OCI-LY3 (cell line): Measurements from ENCODE around the gene RNASEH1.

ENCODE experiments used
- H2AFZ ChIP-seq: fragments of 200-600, 300-600 bp; shearing (Covaris generic); 2 replicates; pipeline ENCODE4 v1.6.0; 2014; ENCODE audit warnings: antibody characterized with exemption, low read depth, low read length
- H3K27ac ChIP-seq: fragments of 200-600, 300-600 bp; sonication (generic); 2 replicates; pipeline ENCODE4 v1.5.1; 2014; ENCODE audit warnings: mild to moderate bottlenecking, low read length, moderate library complexity, mixed read lengths
- H3K27me3 ChIP-seq: fragments of 200-600, 300-600 bp; sonication (generic); 2 replicates; pipeline ENCODE4 v1.6.1; 2014; ENCODE audit warnings: low read depth, low read length, mixed read lengths
- H3K36me3 ChIP-seq: fragments of 200-600, 300-600 bp; sonication (generic); replicated peaks from 2 replicates; pipeline ENCODE3; 2014; ENCODE audit warnings: low read depth, low read length, mixed read lengths
- H3K4me1 ChIP-seq: fragments of 300-600, 200-600 bp; sonication (generic); 2 replicates; pipeline ENCODE4 v1.6.1; 2014; ENCODE audit warnings: low read length, mixed read lengths
- H3K4me2 ChIP-seq: fragments of 200-600, 300-600 bp; sonication (generic); 2 replicates; pipeline ENCODE4 v1.6.1; 2014; ENCODE audit warnings: low read length, mixed read lengths
- H3K4me3 ChIP-seq: fragments of 300-600, 200-600 bp; sonication (generic); 2 replicates; pipeline ENCODE4 v1.5.1; 2014; ENCODE audit warnings: antibody characterized with exemption, mild to moderate bottlenecking, low read length, moderate library complexity
- H3K79me2 ChIP-seq: fragments of 300-600, 200-600 bp; shearing (Covaris generic); 2 replicates; pipeline ENCODE4 v1.6.1; 2014; ENCODE audit warnings: mild to moderate bottlenecking, low read length, mixed read lengths
- H3K9ac ChIP-seq: fragments of 300-600, 200-600 bp; shearing (Covaris generic); 2 replicates; pipeline ENCODE4 v1.6.0; 2014; ENCODE audit warnings: mild to moderate bottlenecking, low read length, moderate library complexity
- H3K9me3 ChIP-seq: fragments of 200-600, 300-600 bp; shearing (Covaris generic); 2 replicates; pipeline ENCODE4 v1.6.1; 2014; ENCODE audit warnings: low read length, mixed read lengths; ENCODE audit not compliant: insufficient read depth
- H4K20me1 ChIP-seq: fragments of 200-600, 300-600 bp; sonication (generic); 2 replicates; pipeline ENCODE4 v1.6.1; 2016; ENCODE audit warnings: low read length, mixed read lengths; ENCODE audit not compliant: insufficient read depth
- CTCF ChIP-seq: fragments of 200-600, 300-600 bp; sonication (generic); IDR thresholded peaks from 2 replicates; pipeline ENCODE4 v1.5.1; 2014; ENCODE audit warnings: antibody characterized with exemption, low read length, low read depth
- EZH2phosphoT487 ChIP-seq: fragments of 200-600 bp; shearing (Covaris generic); IDR thresholded peaks from 2 replicates; pipeline ENCODE4 v1.6.1; 2018; ENCODE audit warnings: antibody characterized with exemption, mixed run types, low read depth

Gene RNASEH1

GRCh38 chr2:3522961-3523421 is 35.1 kb downstream of the RNASEH1 start:
- H3K4me3 ChIP-seq: no peak overlapping the region

GRCh38 chr2:3520591-3520990 is 37.5 kb downstream of the RNASEH1 start:
- Histone ChIP-seq H3K4me3 (peak overlapping the region; percentile 82), H2AFZ (no peak overlapping the region)
- TF ChIP-seq CTCF (no peak), EZH2phosphoT487 (no peak)

More at GRCh38 chr2:3522961-3523421, 35.1 kb downstream of the RNASEH1 start:
- Histone ChIP-seq H3K4me2 (no peak overlapping the region), H3K36me3 (peaks cover 9% of the 10 kb centered on the region), H3K9ac (no peak overlapping the region), H4K20me1 (peaks cover 4% of the 10 kb centered on the region), H3K27ac (no peak overlapping the region), H3K4me1 (peaks cover 11% of the 10 kb centered on the region), H3K9me3 (no peaks in the 10 kb centered on the region), H3K79me2 (peaks cover 20% of the 10 kb centered on the region), H3K27me3 (no peaks in the 10 kb centered on the region), H2AFZ (no peak overlapping the region)
- TF ChIP-seq EZH2phosphoT487 (no peak), CTCF (no peak)

GRCh38 chr2:3519255-3520205 is 38.6 kb downstream of the RNASEH1 start, which contains the start of gene ADI1:
TSS of gene ADI1 (minus strand) at chr2:3519531. CDS start at chr2:3519487, 44 bp downstream.
- Histone ChIP-seq H3K79me2 (peaks cover 43% of the 10 kb centered on the region), H3K4me2 (peak within 1 kb of the TSS; percentile 99), H3K4me1 (peaks cover 14% of the 10 kb centered on the region), H3K9ac (peak within 1 kb of the TSS; percentile 94), H3K27me3 (no peaks in the 10 kb centered on the region), H3K9me3 (no peaks in the 10 kb centered on the region), H3K36me3 (peaks cover 15% of the 10 kb centered on the region), H4K20me1 (peaks cover 6% of the 10 kb centered on the region), H2AFZ (peak within 1 kb of the TSS; percentile 56), H3K4me3 (peak within 1 kb of the TSS; percentile 95), H3K27ac (peak within 1 kb of the TSS; percentile 88)
- TF ChIP-seq CTCF: no peak
- TF ChIP-seq EZH2phosphoT487: no peak

More at GRCh38 chr2:3520591-3520990, 37.5 kb downstream of the RNASEH1 start:
- Histone ChIP-seq H4K20me1 (peaks cover 6% of the 10 kb centered on the region), H3K4me2 (peak overlapping the region; percentile 89), H3K4me1 (peaks cover 14% of the 10 kb centered on the region), H3K9ac (no peak overlapping the region), H3K36me3 (peaks cover 15% of the 10 kb centered on the region), H3K27ac (no peak overlapping the region), H3K9me3 (no peaks in the 10 kb centered on the region), H3K79me2 (peaks cover 42% of the 10 kb centered on the region), H3K27me3 (no peaks in the 10 kb centered on the region)
